Left renal pelvis (tissue), 4 donors: Measurements from ENCODE around the gene TAC1. TPM values are rescaled to one million over a fixed set of nuclear protein-coding genes. Genes with fewer than 3 reads are reported as not detected.
"Not testable (repeated sequence)": the region's sequence is repeated elsewhere in the genome, so short reads cannot be mapped to it uniquely, and the experiment has no call there.

Experiments used
- DNase-seq, 4 donors: peaks; one replicate each; pipeline ENCODE4 v3.0.0-alpha.2; 2013; ENCODE audit warnings: low read depth in 4 of 4, low spot score in 3 of 4
- polyA plus RNA-seq, 4 donors: library from polyadenylated mRNA; unstranded; fragments of 120-200 nt; gene quantifications; one replicate each; pipeline ENCODE4 v1.2.1, GENCODE V29; 2013; ENCODE audit not compliant: insufficient read length in 4 of 4

The TAC1 gene, protein sequence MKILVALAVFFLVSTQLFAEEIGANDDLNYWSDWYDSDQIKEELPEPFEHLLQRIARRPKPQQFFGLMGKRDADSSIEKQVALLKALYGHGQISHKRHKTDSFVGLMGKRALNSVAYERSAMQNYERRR
- polyA plus RNA-seq, result 10 to 100 TPM in 1 of 4 donors, 1 to 10 TPM in 2, under 1 TPM in 1; 0.56 to 32.2 (median 1.5) TPM

DNA sequence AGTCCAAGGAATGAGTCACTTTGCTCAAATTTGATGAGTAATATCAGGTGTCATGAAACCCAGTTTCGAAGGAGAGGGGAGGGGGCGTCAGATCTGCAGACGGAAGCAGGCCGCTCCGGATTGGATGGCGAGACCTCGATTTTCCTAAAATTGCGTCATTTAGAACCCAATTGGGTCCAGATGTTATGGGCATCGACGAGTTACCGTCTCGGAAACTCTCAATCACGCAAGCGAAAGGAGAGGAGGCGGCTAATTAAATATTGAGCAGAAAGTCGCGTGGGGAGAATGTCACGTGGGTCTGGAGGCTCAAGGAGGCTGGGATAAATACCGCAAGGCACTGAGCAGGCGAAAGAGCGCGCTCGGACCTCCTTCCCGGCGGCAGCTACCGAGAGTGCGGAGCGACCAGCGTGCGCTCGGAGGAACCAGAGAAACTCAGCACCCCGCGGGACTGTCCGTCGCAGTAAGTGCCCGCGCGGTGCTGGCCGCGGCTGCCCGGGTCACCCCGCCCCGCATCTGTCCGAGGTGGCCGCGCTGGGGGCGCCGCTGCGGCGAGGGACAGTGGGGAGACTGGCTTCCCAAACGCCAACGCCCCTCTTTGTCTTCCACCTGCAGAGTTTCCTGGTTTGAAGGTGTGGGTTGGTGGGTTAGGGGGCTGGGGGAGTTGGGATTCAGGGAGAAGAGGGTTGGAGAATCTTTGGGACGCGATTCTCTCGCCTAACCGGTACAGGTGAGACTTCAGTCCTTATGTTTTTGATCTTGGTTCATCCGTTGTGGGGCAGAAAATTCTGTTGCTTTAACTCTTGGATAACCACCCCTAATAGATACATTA, at the start of gene TAC1:
Gene TAC1, plus strand, starts transcription at position 351 of the 829 bp plus-strand sequence. CDS start 527 bp downstream, outside the sequence.
- no peak for DNase-seq

DNA sequence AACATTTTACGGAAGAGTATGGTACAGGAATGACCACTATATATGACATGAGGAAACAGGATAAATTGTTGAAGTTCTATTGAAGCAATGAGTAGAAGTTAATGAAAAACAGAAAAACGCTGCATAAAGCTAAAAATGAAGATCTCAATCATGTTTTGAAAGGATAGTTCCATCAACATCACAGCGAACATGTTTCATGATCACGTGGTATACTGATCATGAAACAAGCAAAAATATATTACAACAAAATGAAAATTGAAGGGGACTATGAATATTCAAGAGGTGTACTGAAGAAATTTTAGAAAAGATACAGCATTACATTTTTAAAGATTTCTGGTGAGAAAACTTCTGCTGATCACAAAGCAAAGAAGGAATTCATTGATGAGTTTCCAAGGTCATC, 45.9 kb upstream of the TAC1 start:
- DNase-seq, result no peak

DNA sequence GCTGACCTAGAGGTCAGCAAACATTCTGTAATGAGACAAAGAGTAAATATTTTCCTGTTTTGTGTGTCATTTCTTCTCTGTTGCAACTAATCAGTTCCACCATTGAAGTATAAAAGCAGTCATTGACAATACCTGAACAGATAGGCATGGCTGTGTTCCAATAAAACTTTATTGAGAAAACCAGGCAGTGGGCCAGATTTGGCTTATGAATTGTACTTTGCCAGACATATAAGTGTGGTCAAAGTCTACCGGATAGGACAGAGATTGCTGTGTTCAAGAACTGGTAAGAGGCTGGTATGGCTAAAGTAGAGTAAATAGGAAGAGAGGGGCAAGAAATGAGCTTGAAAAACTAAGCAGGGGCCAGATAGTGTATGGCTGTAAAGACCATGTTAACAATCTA, 38.3 kb upstream of the TAC1 start:
- no peak for DNase-seq

DNA sequence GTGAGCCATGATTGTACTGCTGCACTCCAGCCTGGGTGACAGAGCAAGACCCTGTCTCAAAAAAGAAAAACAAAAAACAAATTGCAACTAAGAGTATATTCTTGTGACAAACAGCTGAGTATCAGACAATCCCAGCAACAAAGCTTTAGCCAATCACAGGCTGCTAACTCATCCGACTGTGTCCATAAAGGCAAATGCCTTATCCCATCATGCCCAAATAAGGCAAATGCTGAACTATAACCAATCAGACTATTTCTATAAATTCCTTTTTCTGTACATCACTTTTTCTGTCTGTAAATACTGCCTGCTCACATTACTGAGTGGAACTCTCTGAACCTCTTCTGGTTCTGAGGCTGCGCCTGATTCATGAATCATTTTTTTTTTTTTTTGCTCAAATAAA, 37.5 kb upstream of the TAC1 start:
- no peak for DNase-seq

DNA sequence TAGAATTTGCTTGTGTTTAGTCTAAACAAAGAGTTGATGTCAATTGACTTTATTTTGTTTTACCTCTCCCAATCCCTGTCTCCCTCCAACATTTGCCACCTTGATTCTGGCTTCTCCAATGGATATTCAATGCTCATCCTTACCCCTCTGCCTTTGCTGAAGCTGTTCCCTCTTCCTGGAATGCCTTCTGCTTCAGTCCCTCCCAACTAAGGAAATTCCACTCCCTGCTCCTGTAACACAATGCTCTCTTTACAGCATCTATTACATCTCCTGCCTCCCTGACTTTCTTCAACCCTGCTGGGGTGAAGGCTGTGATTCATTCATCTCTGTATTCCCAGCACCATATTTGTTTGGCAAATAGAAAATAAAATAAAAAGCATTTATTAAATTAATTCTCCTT, 34.5 kb upstream of the TAC1 start:
- DNase-seq, result no peak

DNA sequence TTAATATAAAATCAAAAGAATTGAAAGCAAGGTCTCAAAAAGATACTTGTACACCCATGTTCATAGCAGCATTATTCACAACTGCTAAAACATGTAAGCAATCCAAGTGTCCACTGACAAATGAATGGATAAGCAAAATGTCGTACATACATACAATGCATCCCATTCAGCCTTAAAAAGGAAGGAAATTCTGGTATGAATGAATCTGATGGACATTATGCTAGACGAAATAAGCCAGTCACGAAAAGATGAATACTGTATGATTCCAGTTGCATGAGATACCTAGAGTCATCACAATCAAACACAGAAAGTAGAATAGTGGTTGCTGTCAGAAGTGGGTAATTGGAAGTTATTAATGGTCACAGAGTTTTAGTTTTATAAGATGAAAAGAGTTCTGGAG, 9.5 kb upstream of the TAC1 start:
- no peak for DNase-seq

DNA sequence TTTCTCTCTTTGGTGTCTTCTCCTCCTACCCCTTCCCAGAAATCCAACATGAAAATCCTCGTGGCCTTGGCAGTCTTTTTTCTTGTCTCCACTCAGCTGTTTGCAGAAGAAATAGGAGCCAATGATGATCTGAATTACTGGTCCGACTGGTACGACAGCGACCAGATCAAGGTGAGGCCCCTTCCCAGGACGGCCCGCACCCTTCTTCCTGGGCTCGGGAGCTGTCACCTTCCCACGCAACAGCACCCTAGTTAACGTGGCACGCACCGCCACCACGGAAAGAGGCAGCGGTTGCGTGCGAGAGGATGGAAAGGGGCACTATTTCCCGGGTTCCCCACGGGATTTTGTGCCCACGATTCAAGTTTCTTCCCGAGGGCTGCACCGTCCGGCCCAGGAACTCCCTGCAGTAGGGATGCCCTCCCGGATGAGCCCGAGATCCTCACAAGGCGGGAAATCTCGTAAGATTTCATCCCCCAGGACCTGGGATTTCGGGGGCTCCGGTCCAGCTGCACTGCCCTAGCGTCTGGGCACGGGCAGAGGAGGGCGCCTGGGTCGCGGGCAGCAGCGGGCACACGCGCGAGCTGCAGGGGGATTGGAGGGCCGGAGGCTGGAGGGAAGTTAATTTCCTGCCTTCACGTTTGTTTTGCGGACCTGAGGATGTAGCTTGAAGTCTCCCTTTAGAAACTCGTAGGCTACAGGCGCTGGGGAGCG, 834 bp downstream of the TAC1 start:
- DNase-seq, result no peak

DNA sequence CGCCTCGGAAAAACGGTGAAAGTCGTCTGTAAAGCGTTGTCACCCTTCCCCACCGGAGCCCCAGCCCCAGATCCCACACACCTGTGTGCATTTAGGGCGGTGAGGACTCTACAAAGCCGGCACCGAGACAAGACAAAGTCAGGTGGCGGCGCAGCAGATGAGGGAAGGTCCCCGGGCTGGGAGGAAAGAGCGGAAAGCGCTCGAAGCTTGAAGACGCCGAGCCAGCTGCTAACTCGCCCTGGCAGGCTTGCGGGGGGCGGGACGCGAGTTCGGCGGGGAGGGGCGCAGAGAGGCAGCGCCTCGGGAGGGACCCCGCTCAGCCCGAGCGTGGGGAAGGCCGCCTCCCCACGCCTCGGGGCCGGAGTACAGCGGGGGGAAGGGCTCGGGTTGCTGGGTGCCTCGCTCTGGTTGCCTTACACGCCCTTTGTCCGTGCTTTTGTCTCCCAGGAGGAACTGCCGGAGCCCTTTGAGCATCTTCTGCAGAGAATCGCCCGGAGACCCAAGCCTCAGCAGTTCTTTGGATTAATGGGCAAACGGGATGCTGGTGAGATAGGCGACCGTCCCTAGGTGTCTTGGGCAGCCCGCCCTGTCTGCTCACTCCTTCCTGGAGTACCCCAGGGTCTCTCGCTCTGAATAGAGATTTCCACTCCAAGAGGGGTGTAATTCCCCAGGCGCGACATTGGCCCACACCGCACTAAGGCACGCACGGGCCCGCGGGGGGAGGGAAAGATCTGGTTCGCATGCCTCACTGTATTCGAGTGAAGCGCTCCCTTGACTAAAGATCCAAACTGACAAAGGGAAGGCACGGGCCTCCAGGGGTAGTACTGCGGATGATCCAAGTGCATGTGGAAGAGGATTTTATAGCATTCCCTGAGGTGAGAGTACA, 1.6 kb downstream of the TAC1 start:
- no peak for DNase-seq

DNA sequence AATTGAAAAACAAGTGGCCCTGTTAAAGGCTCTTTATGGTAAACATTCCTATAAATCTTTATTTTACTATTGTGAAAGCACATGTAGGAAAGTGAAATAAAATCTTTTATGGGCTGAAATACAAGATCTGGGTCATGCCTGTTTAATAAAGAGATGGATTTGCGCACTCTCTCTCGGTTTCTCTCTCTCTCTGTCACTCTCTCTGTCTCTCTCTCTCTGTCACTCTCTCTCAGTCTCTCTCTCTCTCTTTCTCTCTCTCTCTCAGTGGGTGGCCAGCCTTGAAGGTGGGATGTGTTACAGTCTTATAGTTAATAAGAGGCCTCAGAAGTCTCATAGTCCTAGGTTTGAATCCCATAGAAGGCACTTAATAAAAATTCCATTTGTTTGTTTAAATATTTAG, 2.4 kb downstream of the TAC1 start:
- DNase-seq, result no peak

DNA sequence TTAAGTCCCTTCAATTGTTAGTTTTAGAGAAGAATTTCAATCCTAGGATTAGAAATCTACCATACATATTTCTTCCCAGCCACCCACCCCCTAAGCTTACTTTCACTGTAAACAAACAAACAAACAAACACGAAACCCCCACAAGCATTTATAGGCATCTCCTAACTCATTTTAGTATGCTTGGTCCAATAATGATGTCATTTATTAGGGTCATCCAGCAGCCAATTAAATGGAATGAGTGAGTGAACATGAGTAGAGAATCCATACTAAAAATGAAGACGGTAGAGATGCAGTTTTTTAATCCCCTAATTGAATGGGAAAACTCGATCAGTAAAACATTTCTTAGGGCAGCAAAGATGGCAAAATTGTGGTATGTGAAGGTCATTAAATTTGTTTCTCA, 3.2 kb downstream of the TAC1 start:
- DNase-seq, result no peak

DNA sequence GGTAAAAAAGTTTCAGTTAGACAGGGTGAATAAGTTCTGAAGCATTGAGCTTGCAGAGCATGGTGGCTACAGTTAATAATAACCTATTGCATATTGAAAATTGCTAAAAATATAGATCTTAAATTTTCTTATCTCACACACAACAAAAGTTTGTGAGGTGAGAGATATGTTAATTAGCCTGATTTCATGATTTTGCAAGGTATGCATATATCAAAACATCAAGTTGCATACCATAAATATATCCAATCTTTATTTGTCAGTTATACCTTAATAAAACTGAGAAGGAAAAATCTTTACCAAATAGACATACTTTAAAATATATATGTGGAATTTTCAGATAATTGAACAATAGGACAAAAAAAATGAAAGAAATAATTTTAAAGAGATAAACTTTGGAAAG, 16.6 kb downstream of the TAC1 start:
- DNase-seq, result no peak

DNA sequence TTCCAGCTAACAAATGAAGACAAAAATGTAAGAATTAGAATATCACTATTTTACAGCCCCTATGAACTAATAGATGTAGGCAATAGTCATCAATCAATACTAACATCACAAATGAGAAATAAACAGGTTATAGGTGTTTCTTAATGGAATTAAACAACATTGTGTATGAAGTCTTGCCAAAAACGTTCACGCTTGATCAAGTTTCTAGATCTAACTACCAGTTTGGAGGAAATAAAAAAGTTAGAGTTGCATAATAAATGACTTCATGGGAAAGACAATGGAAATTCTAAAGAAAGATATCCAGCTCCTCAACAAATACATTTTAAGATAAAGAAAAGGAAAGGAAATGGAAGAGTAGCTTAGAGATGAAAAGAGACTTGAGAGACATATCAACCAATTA, 19.7 kb downstream of the TAC1 start:
- DNase-seq, result no peak

DNA sequence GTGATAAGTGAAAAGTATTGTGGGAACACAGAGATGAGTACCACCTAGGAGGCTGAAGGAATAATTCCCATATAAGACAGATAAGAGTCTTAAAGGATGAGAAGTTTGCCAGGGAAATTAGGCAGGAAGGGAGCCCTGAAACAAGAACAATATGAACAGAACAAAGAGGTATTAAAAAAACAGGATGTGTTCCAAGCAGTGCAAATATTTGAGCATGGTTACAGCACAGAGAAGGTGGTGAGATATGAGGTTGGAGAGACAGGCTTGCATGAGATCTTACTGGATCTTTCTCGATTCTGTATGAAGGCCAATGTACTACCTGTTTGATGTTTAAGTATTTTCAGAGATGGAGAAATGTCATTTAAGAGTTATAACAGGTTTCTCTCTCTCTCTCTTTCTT, 20.3 kb downstream of the TAC1 start:
- DNase-seq, result no peak

DNA sequence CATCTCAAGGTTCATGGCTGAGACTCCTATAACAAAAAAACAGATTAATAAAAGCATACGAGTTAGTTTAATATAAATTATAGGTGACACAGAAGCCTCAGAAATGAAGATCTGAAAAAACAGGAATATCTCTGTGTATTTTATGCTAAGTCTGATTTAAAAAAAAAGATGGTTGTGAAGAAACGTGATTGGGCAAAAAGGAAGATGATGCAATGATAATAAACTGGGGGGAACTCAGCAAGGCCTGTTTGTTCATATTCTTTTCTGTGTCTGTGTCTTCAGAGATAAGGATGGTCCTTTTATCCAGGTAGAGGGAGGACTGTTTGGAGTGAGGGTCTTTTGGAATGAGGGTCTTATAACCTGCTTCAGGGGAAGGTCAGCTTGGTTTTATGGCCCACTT, 25.9 kb downstream of the TAC1 start:
- DNase-seq, result no peak

DNA sequence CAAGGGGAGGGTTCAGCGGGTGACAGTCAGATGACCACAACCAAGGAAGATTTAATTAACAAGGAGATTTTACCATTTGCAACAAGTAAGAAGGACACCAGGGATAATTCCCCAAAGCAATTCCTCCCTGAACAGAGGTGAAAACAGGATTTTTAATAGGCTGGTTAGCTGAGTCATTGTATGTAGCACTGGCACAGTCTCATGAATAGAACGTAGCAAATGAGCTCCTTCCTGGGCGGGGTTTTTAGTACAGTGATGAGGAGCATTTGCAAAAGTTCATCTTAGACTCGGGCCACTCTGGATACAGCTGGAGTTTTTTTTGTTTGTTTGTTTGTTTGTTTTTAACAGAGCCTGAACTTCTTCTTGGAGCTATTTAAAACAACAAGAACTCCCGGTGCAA, 39.0 kb downstream of the TAC1 start:
- no peak for DNase-seq

DNA sequence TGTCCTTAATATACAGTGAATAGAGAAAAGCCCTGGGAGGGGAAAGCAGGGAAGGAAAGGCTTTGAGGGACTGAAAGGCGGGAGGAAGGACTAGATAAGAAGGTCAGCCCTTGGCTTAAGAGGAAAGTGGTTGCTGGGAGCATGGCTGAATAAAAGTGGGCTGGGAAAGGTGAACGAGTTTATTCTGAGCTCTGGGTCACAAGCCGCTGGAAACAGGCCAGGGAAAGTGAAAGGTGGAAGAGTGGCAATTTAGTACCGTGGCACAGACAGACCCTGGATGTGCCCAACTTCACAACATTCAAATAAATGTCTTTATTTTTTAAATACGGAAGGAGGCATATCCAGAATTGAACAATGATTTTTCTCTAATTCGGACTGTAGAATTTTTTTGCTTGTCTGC, 39.7 kb downstream of the TAC1 start:
- DNase-seq, result no peak

DNA sequence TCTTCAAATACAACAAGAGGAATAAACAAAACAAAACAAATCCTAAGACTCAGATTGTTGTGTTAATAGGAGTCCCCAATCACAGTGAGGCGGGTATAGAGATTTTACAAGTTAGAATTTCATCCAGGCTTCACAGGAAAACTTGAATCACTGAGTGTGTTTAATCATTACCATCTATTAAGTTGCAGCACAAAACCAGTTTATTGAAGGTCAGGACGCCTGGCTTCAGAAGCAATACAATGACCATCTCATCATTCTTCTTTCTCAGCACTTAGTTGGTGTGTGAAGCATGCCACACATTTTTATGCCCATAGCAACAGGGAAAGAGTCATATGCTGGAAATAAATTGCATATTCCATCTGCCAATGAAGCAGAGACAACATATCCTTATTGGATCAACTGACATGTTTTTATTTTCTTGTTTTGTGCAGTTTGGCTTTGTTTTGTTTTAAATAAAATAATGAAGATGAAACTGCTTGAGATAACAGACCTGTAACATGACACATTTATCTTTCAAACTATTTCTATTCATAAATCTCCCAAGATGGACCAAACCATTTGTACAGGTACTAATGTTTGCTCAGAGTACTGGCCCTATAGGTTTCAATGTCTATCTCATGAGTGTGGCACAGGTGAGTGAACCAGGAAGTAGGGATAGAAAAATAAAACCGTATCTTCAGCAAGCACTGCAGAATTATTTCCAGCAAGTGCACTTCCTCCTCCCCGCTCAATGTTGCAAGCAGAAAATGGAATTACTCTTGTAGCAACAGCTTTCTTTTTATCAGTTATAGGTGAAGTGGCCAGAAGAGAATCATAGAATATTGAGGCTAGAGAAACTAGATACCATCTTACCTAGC, 40.4 kb downstream of the TAC1 start:
- DNase-seq, result no peak

DNA sequence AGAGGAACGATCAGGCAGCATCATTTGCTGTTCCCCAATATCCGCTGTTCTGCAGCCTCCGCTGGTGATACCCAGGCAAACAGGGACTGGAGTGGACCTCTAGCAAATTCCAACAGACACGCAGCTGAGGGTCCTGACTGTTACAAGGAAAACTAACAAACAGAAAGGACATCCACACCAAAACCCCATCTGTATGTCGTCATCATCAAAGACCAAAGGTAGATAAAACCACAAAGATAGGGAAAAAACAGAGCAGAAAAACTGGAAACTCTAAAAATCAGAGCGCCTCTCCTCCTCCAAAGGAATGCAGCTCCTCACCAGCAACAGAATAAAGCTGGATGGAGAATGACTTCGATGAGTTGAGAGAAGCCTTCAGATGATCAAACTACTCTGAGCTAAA, 54.5 kb downstream of the TAC1 start:
- DNase-seq, result not testable (repeated sequence)
